IMR-90 (cell line): ENCODE data around the gene TANGO2. TPM values are rescaled to one million over a fixed set of nuclear protein-coding genes. Genes with fewer than 3 reads are reported as not detected.

Experiments
- ATAC-seq: fragments of 200-7000 bp; cut with Tn5 transposase; 2 replicates; pipeline ENCODE4 v1.9.1; 2020; ENCODE audit warnings: low read depth, mild to moderate bottlenecking, moderate library complexity
- BruUV-seq: library from RNA; stranded (reverse); fragments of 400-500 nt; replicated peaks from 2 replicates; lab custom pipeline; 2021; lab: Mats Ljungman, UMichigan
- CTCF ChIA-PET: fragments of 300-600 bp; formaldehyde crosslinking; extraction: SDS; loops from one replicate; lab custom pipeline; 2021; ENCODE audit warnings: antibody characterized with exemption; lab: Yijun Ruan, JAX
- POLR2A ChIA-PET: fragments of 300-600 bp; sonication (Branson Sonifier 250); formaldehyde crosslinking; loops from one replicate; lab custom pipeline; 2022; ENCODE audit warnings: antibody characterized with exemption; ENCODE audit not compliant: unreplicated experiment; lab: Charles Lee
- DNase-seq: peaks from one replicate; pipeline ENCODE4 v3.0.0; 2013
- H2AFZ ChIP-seq: replicated peaks from 2 replicates; pipeline ENCODE3; 2013; ENCODE audit warnings: low read length, mild to moderate bottlenecking; ENCODE audit not compliant: poor library complexity
- H2AK5ac ChIP-seq: 2 replicates; pipeline ENCODE4 v1.6.1; 2013; ENCODE audit warnings: low read depth, low read length, inconsistent platforms
- H2AK9ac ChIP-seq: replicated peaks from 2 replicates; pipeline ENCODE3; 2013; ENCODE audit warnings: mild to moderate bottlenecking, low read depth, low read length, moderate library complexity; ENCODE audit not compliant: poor library complexity
- H2BK120ac ChIP-seq: 2 replicates; pipeline ENCODE4 v1.6.1; 2013; ENCODE audit warnings: low read depth, low read length, inconsistent platforms
- H2BK15ac ChIP-seq: 3 replicates; pipeline ENCODE4 v1.6.1; 2013; ENCODE audit warnings: low read depth, low read length, inconsistent platforms
- H2BK20ac ChIP-seq: 2 replicates; pipeline ENCODE4 v1.6.1; 2013; ENCODE audit warnings: low read depth, mild to moderate bottlenecking, inconsistent platforms, low read length, moderate library complexity
- H2BK5ac ChIP-seq: 2 replicates; pipeline ENCODE4 v1.6.1; 2013; ENCODE audit warnings: mild to moderate bottlenecking, low read depth, low read length, inconsistent platforms; ENCODE audit not compliant: poor library complexity, severe bottlenecking
- H3K14ac ChIP-seq: replicated peaks from 2 replicates; pipeline ENCODE4 v1.6.1; 2013; ENCODE audit warnings: low read depth, low read length, inconsistent platforms
- H3K18ac ChIP-seq: 2 replicates; pipeline ENCODE4 v1.6.1; 2013; ENCODE audit warnings: low read depth, low read length, control low read depth
- H3K23ac ChIP-seq: 2 replicates; pipeline ENCODE4 v1.6.1; 2013; ENCODE audit warnings: low read depth, low read length, inconsistent platforms
- H3K27ac ChIP-seq: 2 replicates; pipeline ENCODE4 v1.5.1; 2013; ENCODE audit warnings: mild to moderate bottlenecking, control low read depth, low read length; ENCODE audit not compliant: insufficient read depth
- H3K27me3 ChIP-seq: 2 replicates; pipeline ENCODE4 v1.6.1; 2013; ENCODE audit warnings: low read length; ENCODE audit not compliant: control insufficient read depth, insufficient read depth
- H3K36me3 ChIP-seq: 2 replicates; pipeline ENCODE4 v1.6.1; 2013; ENCODE audit warnings: low read length, mixed read lengths; ENCODE audit not compliant: control insufficient read depth, insufficient read depth
- H3K4ac ChIP-seq: 2 replicates; pipeline ENCODE4 v1.6.1; 2013; ENCODE audit warnings: low read depth, low read length, inconsistent platforms
- H3K4me1 ChIP-seq: 2 replicates; pipeline ENCODE4 v1.6.1; 2013; ENCODE audit warnings: low read length, mixed read lengths; ENCODE audit not compliant: control insufficient read depth, insufficient read depth
- H3K4me2 ChIP-seq: 2 replicates; pipeline ENCODE4 v1.6.1; 2013; ENCODE audit warnings: low read depth, mild to moderate bottlenecking, control low read depth, low read length, moderate library complexity
- H3K4me3 ChIP-seq: 2 replicates; pipeline ENCODE4 v1.5.1; 2013; ENCODE audit warnings: low read depth, mild to moderate bottlenecking, control low read depth, low read length, moderate library complexity; ENCODE audit not compliant: insufficient read depth
- H3K56ac ChIP-seq: 2 replicates; pipeline ENCODE4 v1.6.1; 2013; ENCODE audit warnings: low read length, inconsistent platforms; ENCODE audit not compliant: insufficient read depth; ENCODE audit errors: extremely low read depth
- H3K79me1 ChIP-seq, 2 experiments: 2 replicates each; pipeline ENCODE4 v1.6.1; 2013; ENCODE audit warnings: low read length in 2 of 2, inconsistent platforms in 1 of 2, low read depth in 1 of 2
- H3K9ac ChIP-seq: 2 replicates; pipeline ENCODE4 v1.6.1; 2013; ENCODE audit warnings: low read depth, low read length, control low read depth
- H3K9me1 ChIP-seq: 2 replicates; pipeline ENCODE4 v1.6.1; 2013; ENCODE audit warnings: low read length, inconsistent platforms; ENCODE audit not compliant: insufficient read depth
- H3K9me3 ChIP-seq: 2 replicates; pipeline ENCODE4 v1.6.1; 2013; ENCODE audit warnings: low read length; ENCODE audit not compliant: control insufficient read depth, insufficient read depth
- H4K20me1 ChIP-seq: 2 replicates; pipeline ENCODE4 v1.6.1; 2013; ENCODE audit warnings: low read length, inconsistent platforms; ENCODE audit not compliant: insufficient read depth
- H4K5ac ChIP-seq: 2 replicates; pipeline ENCODE4 v1.6.1; 2013; ENCODE audit warnings: mild to moderate bottlenecking, low read depth, low read length, control low read depth
- H4K8ac ChIP-seq, 2 experiments: 2 replicates each; pipeline ENCODE4 v1.6.1; 2013; ENCODE audit warnings: low read depth in 2 of 2, low read length in 2 of 2, control low read depth in 1 of 2, inconsistent platforms in 1 of 2
- H4K91ac ChIP-seq: 2 replicates; pipeline ENCODE4 v1.6.1; 2013; ENCODE audit warnings: low read depth, low read length, inconsistent platforms; ENCODE audit not compliant: insufficient read depth
- BHLHE40 ChIP-seq: fragments of 150-350 bp; IDR thresholded peaks from 2 replicates; pipeline ENCODE4 v1.6.1; 2016; ENCODE audit warnings: mild to moderate bottlenecking, low read depth, low read length
- CHD1 ChIP-seq: IDR thresholded peaks from 2 replicates; pipeline ENCODE4 v1.6.1; 2012; ENCODE audit warnings: low read depth, low read length, improper control_type of control experiment
- FOS ChIP-seq: fragments of 150-350 bp; IDR thresholded peaks from 2 replicates; pipeline ENCODE4 v1.6.1; 2016; ENCODE audit warnings: low read depth, low read length
- MAZ ChIP-seq: IDR thresholded peaks from 2 replicates; pipeline ENCODE4 v1.6.1; 2012; ENCODE audit warnings: low read depth, mild to moderate bottlenecking, low read length, improper control_type of control experiment, moderate library complexity, borderline replicate concordance
- MXI1 ChIP-seq: IDR thresholded peaks from 2 replicates; pipeline ENCODE4 v1.6.1; 2012; ENCODE audit warnings: low read depth, mild to moderate bottlenecking, low read length, moderate library complexity, borderline replicate concordance
- POLR2A ChIP-seq: IDR thresholded peaks from 2 replicates; pipeline ENCODE4 v1.6.1; 2012; ENCODE audit warnings: mild to moderate bottlenecking, low read depth, low read length
- RCOR1 ChIP-seq: IDR thresholded peaks from 2 replicates; pipeline ENCODE4 v1.6.1; 2012; ENCODE audit warnings: mild to moderate bottlenecking, low read length, improper control_type of control experiment; ENCODE audit not compliant: insufficient replicate concordance
- RFX5 ChIP-seq: IDR thresholded peaks from 2 replicates; pipeline ENCODE4 v1.8.0; 2012; ENCODE audit warnings: low read depth, mild to moderate bottlenecking, low read length, moderate library complexity
- WGBS, 2 experiments: methylation state at CpG; one replicate each; pipeline versions ENCODE4 v1.1.5 to v1.1.7; 2013; ENCODE audit warnings: missing lambda C conversion rate in 2 of 2; ENCODE audit not compliant: insufficient read length in 1 of 2; ENCODE audit errors: extremely low coverage in 2 of 2; 5-methylcytosine and 5-hydroxymethylcytosine counted together
- dilution Hi-C: fragments of 300-500 bp; cut with HindIII; formaldehyde crosslinking; loops from one replicate; pipeline ENCODE4 v1.14.3; 2018; ENCODE audit warnings: low sequenced_read_pairs; ENCODE audit not compliant: unreplicated experiment
- in situ Hi-C: fragments of 300-500 bp; cut with MboI; formaldehyde crosslinking; loops from 3 replicates; pipeline ENCODE4 v1.14.3; 2019; ENCODE audit warnings: low sequenced_read_pairs, inconsistent platforms, mixed read lengths
- intact Hi-C: fragments of 100-400 bp; cut with micrococcal nuclease; formaldehyde crosslinking; loops from 2 replicates; pipeline ENCODE4 v1.10.0; 2022
- polyA plus RNA-seq, 3 experiments: library from polyadenylated mRNA; depleted of rRNA; stranded (reverse); fragments of >200 nt; gene quantifications; 2 replicates each; pipeline ENCODE4 v1.2.3, GENCODE V29; 2012; ENCODE audit warnings: low replicate concordance in 1 of 3
- total RNA-seq: library from RNA; depleted of rRNA; stranded (reverse); fragments of >200 nt; gene quantifications from 2 replicates; pipeline ENCODE4 v1.2.3, GENCODE V29; 2012
- TF ChIP-seq, protein P1 (sequence below): fragments of 150-350 bp; IDR thresholded peaks from 2 replicates; pipeline ENCODE4 v1.6.1; 2017; ENCODE audit warnings: mild to moderate bottlenecking, antibody characterized with exemption, low read length, low read depth
- TF ChIP-seq, protein P2 (sequence below): fragments of 150-350 bp; IDR thresholded peaks from 2 replicates; pipeline ENCODE4 v1.6.1; 2016; ENCODE audit warnings: low read depth, mild to moderate bottlenecking, low read length, moderate library complexity, borderline replicate concordance
- TF ChIP-seq, protein P3 (sequence below): conservative IDR thresholded peaks from 2 replicates; pipeline ENCODE4 v1.5.1; 2012; ENCODE audit warnings: mild to moderate bottlenecking, low read depth, low read length, improper control_type of control experiment

The TANGO2 gene
- total and polyA plus RNA-seq, 2 of the 4 experiments (the other 2 are of a cell fraction), result 45.1 to 75.1 TPM

DNA sequence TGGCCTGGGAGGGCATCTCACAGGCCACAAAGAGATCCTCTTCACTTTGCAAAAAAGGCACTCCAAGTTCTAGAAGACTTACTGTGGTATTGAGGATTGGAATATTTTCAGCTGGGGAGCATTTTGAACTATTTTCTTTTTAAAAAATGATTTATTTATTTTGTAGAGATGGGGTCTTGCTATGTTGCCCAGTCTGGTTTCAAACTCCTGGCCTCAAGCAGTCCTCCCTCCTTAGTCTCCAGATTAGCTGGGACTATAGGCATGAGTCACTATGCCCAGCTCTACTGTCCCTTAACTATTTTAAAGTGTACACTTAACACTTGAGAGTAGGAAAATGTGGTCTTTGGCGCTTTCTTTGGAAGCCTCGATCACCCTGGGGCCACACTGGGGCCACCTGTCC lies 34.2 kb downstream of the TANGO2 start:
- H3K23ac ChIP-seq, result no peak overlapping the region
- H3K9me1 ChIP-seq, result no peaks in the 10 kb centered on the region
- no peaks in the 10 kb centered on the region for H3K4me1 ChIP-seq
- intact Hi-C loops (no loop called here), in situ Hi-C loops (no loop called here), dilution Hi-C loops (no loop called here)
- no peak overlapping the region for H2BK20ac ChIP-seq
- H3K56ac ChIP-seq, result no peak overlapping the region
- no peak overlapping the region for H2AK5ac ChIP-seq
- H4K91ac ChIP-seq, result no peak overlapping the region
- no peak overlapping the region for H2BK5ac ChIP-seq
- TF ChIP-seq MAZ (no peak), BHLHE40 (no peak), RFX5 (no peak), FOS (no peak), CHD1 (no peak), MXI1 (no peak), POLR2A (no peak), RCOR1 (no peak)
- TF ChIP-seq, protein P1, sequence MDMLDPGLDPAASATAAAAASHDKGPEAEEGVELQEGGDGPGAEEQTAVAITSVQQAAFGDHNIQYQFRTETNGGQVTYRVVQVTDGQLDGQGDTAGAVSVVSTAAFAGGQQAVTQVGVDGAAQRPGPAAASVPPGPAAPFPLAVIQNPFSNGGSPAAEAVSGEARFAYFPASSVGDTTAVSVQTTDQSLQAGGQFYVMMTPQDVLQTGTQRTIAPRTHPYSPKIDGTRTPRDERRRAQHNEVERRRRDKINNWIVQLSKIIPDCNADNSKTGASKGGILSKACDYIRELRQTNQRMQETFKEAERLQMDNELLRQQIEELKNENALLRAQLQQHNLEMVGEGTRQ, result no peak
- TF ChIP-seq, protein P2, sequence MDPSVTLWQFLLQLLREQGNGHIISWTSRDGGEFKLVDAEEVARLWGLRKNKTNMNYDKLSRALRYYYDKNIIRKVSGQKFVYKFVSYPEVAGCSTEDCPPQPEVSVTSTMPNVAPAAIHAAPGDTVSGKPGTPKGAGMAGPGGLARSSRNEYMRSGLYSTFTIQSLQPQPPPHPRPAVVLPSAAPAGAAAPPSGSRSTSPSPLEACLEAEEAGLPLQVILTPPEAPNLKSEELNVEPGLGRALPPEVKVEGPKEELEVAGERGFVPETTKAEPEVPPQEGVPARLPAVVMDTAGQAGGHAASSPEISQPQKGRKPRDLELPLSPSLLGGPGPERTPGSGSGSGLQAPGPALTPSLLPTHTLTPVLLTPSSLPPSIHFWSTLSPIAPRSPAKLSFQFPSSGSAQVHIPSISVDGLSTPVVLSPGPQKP, result no peak
- TF ChIP-seq, protein P3, sequence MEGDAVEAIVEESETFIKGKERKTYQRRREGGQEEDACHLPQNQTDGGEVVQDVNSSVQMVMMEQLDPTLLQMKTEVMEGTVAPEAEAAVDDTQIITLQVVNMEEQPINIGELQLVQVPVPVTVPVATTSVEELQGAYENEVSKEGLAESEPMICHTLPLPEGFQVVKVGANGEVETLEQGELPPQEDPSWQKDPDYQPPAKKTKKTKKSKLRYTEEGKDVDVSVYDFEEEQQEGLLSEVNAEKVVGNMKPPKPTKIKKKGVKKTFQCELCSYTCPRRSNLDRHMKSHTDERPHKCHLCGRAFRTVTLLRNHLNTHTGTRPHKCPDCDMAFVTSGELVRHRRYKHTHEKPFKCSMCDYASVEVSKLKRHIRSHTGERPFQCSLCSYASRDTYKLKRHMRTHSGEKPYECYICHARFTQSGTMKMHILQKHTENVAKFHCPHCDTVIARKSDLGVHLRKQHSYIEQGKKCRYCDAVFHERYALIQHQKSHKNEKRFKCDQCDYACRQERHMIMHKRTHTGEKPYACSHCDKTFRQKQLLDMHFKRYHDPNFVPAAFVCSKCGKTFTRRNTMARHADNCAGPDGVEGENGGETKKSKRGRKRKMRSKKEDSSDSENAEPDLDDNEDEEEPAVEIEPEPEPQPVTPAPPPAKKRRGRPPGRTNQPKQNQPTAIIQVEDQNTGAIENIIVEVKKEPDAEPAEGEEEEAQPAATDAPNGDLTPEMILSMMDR, result no peak
- H4K5ac ChIP-seq, result no peak overlapping the region
- BruUV-seq, result no TSS peak
- no peak overlapping the region for H3K4ac ChIP-seq
- H3K4me3 ChIP-seq, result no peak overlapping the region
- H2BK15ac ChIP-seq, result no peak overlapping the region
- no peak overlapping the region for H2AK9ac ChIP-seq
- peaks cover 5 to 7% of the 10 kb centered on the region in 2 experiments; a peak in 2 of 4 replicates for H3K79me1 ChIP-seq
- no peak overlapping the region for H3K4me2 ChIP-seq
- no peaks in the 10 kb centered on the region for H3K27me3 ChIP-seq
- H4K20me1 ChIP-seq, result no peaks in the 10 kb centered on the region
- no CpG with 5 or more reads among the region's 2 CpGs for WGBS, 2 experiments
- no peak overlapping the region for H3K9ac ChIP-seq
- ChIA-PET CTCF (no interaction called here), POLR2A (no interaction called here)
- H3K27ac ChIP-seq, result no peak overlapping the region
- no peak overlapping the region for H2BK120ac ChIP-seq
- peaks cover 50% of the 10 kb centered on the region for H3K36me3 ChIP-seq
- no peak overlapping the region for H4K8ac ChIP-seq
- ATAC-seq (no peak), DNase-seq (no peak)
- H3K14ac ChIP-seq, result no peak overlapping the region
- no peaks in the 10 kb centered on the region for H3K9me3 ChIP-seq
- H3K18ac ChIP-seq, result no peak overlapping the region
- H2AFZ ChIP-seq, result no peak overlapping the region
